ENCODE results near the gene MPP2. TPM values are rescaled to one million over a fixed set of nuclear protein-coding genes. Genes with fewer than 3 reads are reported as not detected.
A peak's percentile ranks its signal among the peaks of the same experiment; 100 is the strongest.

Gene MPP2
- total RNA-seq, 2 experiments from 2014 or later: 3.5 to 4.0 TPM

GRCh38 chr17:43915559-43915958, 8.2 kb upstream of the MPP2 start:
- DNase-seq (no peak), ATAC-seq (ENCODE audit: poor library complexity) (no peak)
- CTCF ChIA-PET: no interaction called here
- no peak for TF ChIP-seq CTCF (IDR thresholded peaks at IDR 0.05)
- H3K9me3 ChIP-seq (ENCODE audit: control insufficient read depth in 1 of 2, insufficient read depth in 1 of 2, low read length in 2 of 2): no peaks in the 10 kb centered on the region
- no peaks in the 10 kb centered on the region for H3K36me3 Mint-ChIP-seq (ENCODE audit: low read depth)
- H3K4me3 Mint-ChIP-seq: peak overlapping the region; percentile 21
- H3K27me3 ChIP-seq (ENCODE audit: control insufficient read depth in 1 of 2, insufficient read depth in 2 of 2, low read length in 2 of 2): no peaks in the 10 kb centered on the region
- H3K4me1 ChIP-seq (ENCODE audit: insufficient read depth, low read length): peaks cover 20% of the 10 kb centered on the region
- peaks cover 18% of the 10 kb centered on the region for H3K4me1 Mint-ChIP-seq (ENCODE audit: low read depth)
- intact Hi-C loops (cut with DNase I, micrococcal nuclease): loop anchor here in 1 of 2 experiments (10.0 kb wide), 1 partner anchor 129 kb away; no protein-coding TSS in a partner anchor
- no peaks in the 10 kb centered on the region for H3K36me3 ChIP-seq (ENCODE audit: insufficient read depth, low read length)
- H3K4me3 ChIP-seq (ENCODE audit: low read length): no peak overlapping the region
- no peaks in the 10 kb centered on the region for H3K9me3 Mint-ChIP-seq
- POLR2A ChIA-PET: no interaction called here
- H3K27ac ChIP-seq (ENCODE audit: low read depth in 1 of 2, low read length in 2 of 2): no peak overlapping the region
- H3K27me3 Mint-ChIP-seq: no peaks in the 10 kb centered on the region
- H3K27ac Mint-ChIP-seq: no peak overlapping the region

- H3K9me3 Mint-ChIP-seq: no peaks in the 10 kb centered on the region
- no peak overlapping the region for H3K27ac ChIP-seq (ENCODE audit: low read depth in 1 of 2, low read length in 2 of 2)
- peaks cover 20% of the 10 kb centered on the region for H3K4me1 ChIP-seq (ENCODE audit: insufficient read depth, low read length)
- H3K36me3 Mint-ChIP-seq (ENCODE audit: low read depth): no peaks in the 10 kb centered on the region
- no peak overlapping the region for H3K27ac Mint-ChIP-seq
- H3K4me1 Mint-ChIP-seq (ENCODE audit: low read depth): peaks cover 18% of the 10 kb centered on the region
- ChIA-PET POLR2A (interaction anchor here (0.6 kb wide), 1 partner anchor 789 kb away, joined by 6 read pairs; the partner anchor contains the start of gene BRCA1), CTCF (interaction anchor here (1.0 kb wide), 1 partner anchor 30 kb away, joined by 4 read pairs; no protein-coding TSS in a partner anchor)
- H3K36me3 ChIP-seq (ENCODE audit: insufficient read depth, low read length): no peaks in the 10 kb centered on the region
- no peak overlapping the region for H3K4me3 ChIP-seq (ENCODE audit: low read length)
- H3K4me3 Mint-ChIP-seq: no peak overlapping the region
- no peaks in the 10 kb centered on the region for H3K9me3 ChIP-seq (ENCODE audit: control insufficient read depth in 1 of 2, insufficient read depth in 1 of 2, low read length in 2 of 2)
- TF ChIP-seq CTCF (IDR thresholded peaks at IDR 0.05): no peak
- H3K27me3 Mint-ChIP-seq: no peaks in the 10 kb centered on the region
- DNase-seq (no peak), ATAC-seq (ENCODE audit: poor library complexity) (no peak)
- no peaks in the 10 kb centered on the region for H3K27me3 ChIP-seq (ENCODE audit: control insufficient read depth in 1 of 2, insufficient read depth in 2 of 2, low read length in 2 of 2)
- intact Hi-C loops (cut with DNase I, micrococcal nuclease): loop anchor here in 1 of 2 experiments (5.0 to 10.0 kb wide), 2 partner anchors 83 to 130 kb away; no protein-coding TSS in a partner anchor
These were observed 7.1 kb upstream of the MPP2 start for GRCh38 chr17:43914451-43914850.

GRCh38 chr17:43913584-43913983, 6.2 kb upstream of the MPP2 start:
- ATAC-seq (ENCODE audit: poor library complexity): no peak
- Mint-ChIP-seq H3K36me3 (ENCODE audit: low read depth) (no peaks in the 10 kb centered on the region), H3K9me3 (no peaks in the 10 kb centered on the region), H3K4me3 (no peak overlapping the region), H3K27me3 (no peaks in the 10 kb centered on the region), H3K4me1 (ENCODE audit: low read depth) (peaks cover 18% of the 10 kb centered on the region), H3K27ac (no peak overlapping the region)
- ChIA-PET CTCF (interaction anchor here (1.0 kb wide), 1 partner anchor 31 kb away, joined by 4 read pairs; no protein-coding TSS in a partner anchor), POLR2A (interaction anchor here (0.6 kb wide), 1 partner anchor 788 kb away, joined by 6 read pairs; the partner anchor contains the start of gene BRCA1)
- H3K4me1 ChIP-seq (ENCODE audit: insufficient read depth, low read length): peaks cover 19% of the 10 kb centered on the region
- no peaks in the 10 kb centered on the region for H3K36me3 ChIP-seq (ENCODE audit: insufficient read depth, low read length)
- TF ChIP-seq CTCF (IDR thresholded peaks at IDR 0.05): no peak
- DNase-seq: no peak
- no peaks in the 10 kb centered on the region for H3K9me3 ChIP-seq (ENCODE audit: control insufficient read depth in 1 of 2, insufficient read depth in 1 of 2, low read length in 2 of 2)
- H3K27me3 ChIP-seq (ENCODE audit: control insufficient read depth in 1 of 2, insufficient read depth in 2 of 2, low read length in 2 of 2): no peaks in the 10 kb centered on the region
- no peak overlapping the region for H3K4me3 ChIP-seq (ENCODE audit: low read length)
- no peak overlapping the region for H3K27ac ChIP-seq (ENCODE audit: low read depth in 1 of 2, low read length in 2 of 2)
- intact Hi-C loops (cut with DNase I, micrococcal nuclease): loop anchor here in 1 of 2 experiments (5.0 to 10.0 kb wide), 2 partner anchors 84 to 131 kb away; no protein-coding TSS in a partner anchor
